Dendritic cell treated with granulocyte-macrophage colony-stimulating factor and Interleukin-4, amounts not matched to agents 40 ng/mL and 50 ng/mL, for 4 days (primary cell): Measurements from ENCODE around the gene SGTA.
A peak's percentile ranks its signal among the peaks of the same experiment; 100 is the strongest.
"Not testable (repeated sequence)": the region's sequence is repeated elsewhere in the genome, so short reads cannot be mapped to it uniquely, and the experiment has no call there.

Source experiments
- H3K27ac Mint-ChIP-seq: one replicate; pipeline ENCODE4 v1.8.0; 2022; ENCODE audit warnings: mild to moderate bottlenecking, mixed read lengths
- H3K27me3 Mint-ChIP-seq: one replicate; pipeline ENCODE4 v1.8.0; 2022; ENCODE audit warnings: mild to moderate bottlenecking, mixed read lengths
- H3K36me3 Mint-ChIP-seq: one replicate; pipeline ENCODE4 v1.8.0; 2022; ENCODE audit warnings: low read depth, mixed read lengths
- H3K4me1 Mint-ChIP-seq: one replicate; pipeline ENCODE4 v1.8.0; 2022; ENCODE audit warnings: low read depth, mixed read lengths
- H3K4me3 Mint-ChIP-seq: one replicate; pipeline ENCODE4 v1.8.0; 2022; ENCODE audit warnings: mild to moderate bottlenecking, moderate library complexity, mixed read lengths
- H3K9me3 Mint-ChIP-seq: one replicate; pipeline ENCODE4 v1.8.0; 2022; ENCODE audit warnings: mixed read lengths
- intact Hi-C: fragments of 100-400 bp; cut with micrococcal nuclease; formaldehyde crosslinking; loops from one replicate; pipeline ENCODE4 v1.15.0; 2022

SGTA gene

GRCh38 chr19:2793126-2793525, 10.1 kb upstream of the SGTA start:
- Mint-ChIP-seq H3K4me3 (no peak overlapping the region), H3K36me3 (peaks cover 86% of the 10 kb centered on the region), H3K27me3 (no peaks in the 10 kb centered on the region), H3K27ac (no peak overlapping the region), H3K9me3 (no peaks in the 10 kb centered on the region), H3K4me1 (peaks cover 11% of the 10 kb centered on the region)
- intact Hi-C loops = no loop called here

- intact Hi-C loops, H3K27me3 Mint-ChIP-seq, H3K9me3 Mint-ChIP-seq, H3K4me3 Mint-ChIP-seq, H3K27ac Mint-ChIP-seq: not testable (repeated sequence)
- H3K4me1 Mint-ChIP-seq = peaks cover 11% of the 10 kb centered on the region
- peaks cover 81% of the 10 kb centered on the region for H3K36me3 Mint-ChIP-seq
These were observed 9.6 kb upstream of the SGTA start for GRCh38 chr19:2792666-2793065.

- Mint-ChIP-seq H3K27me3 (no peaks in the 10 kb centered on the region), H3K4me3 (no peak overlapping the region), H3K4me1 (peaks cover 16% of the 10 kb centered on the region), H3K27ac (no peak overlapping the region), H3K9me3 (no peaks in the 10 kb centered on the region), H3K36me3 (peaks cover 74% of the 10 kb centered on the region)
- intact Hi-C loops = no loop called here
These were observed 8.8 kb upstream of the SGTA start for GRCh38 chr19:2791876-2792275.

GRCh38 chr19:2791440-2791839, 8.4 kb upstream of the SGTA start:
- Mint-ChIP-seq H3K9me3 (no peaks in the 10 kb centered on the region), H3K4me1 (peaks cover 15% of the 10 kb centered on the region), H3K27ac (no peak overlapping the region), H3K4me3 (no peak overlapping the region), H3K36me3 (peaks cover 69% of the 10 kb centered on the region), H3K27me3 (no peaks in the 10 kb centered on the region)
- intact Hi-C loops = no loop called here

GRCh38 chr19:2790557-2791271, 7.6 kb upstream of the SGTA start:
- peaks cover 22% of the 10 kb centered on the region for H3K4me1 Mint-ChIP-seq
- no peaks in the 10 kb centered on the region for H3K27me3 Mint-ChIP-seq
- no peak overlapping the region for H3K27ac Mint-ChIP-seq
- no peak overlapping the region for H3K4me3 Mint-ChIP-seq
- peaks cover 62% of the 10 kb centered on the region for H3K36me3 Mint-ChIP-seq
- intact Hi-C loops = no loop called here
- no peaks in the 10 kb centered on the region for H3K9me3 Mint-ChIP-seq

- H3K4me3 Mint-ChIP-seq = no peak overlapping the region
- H3K9me3 Mint-ChIP-seq = no peaks in the 10 kb centered on the region
- no peak overlapping the region for H3K27ac Mint-ChIP-seq
- intact Hi-C loops = no loop called here
- peaks cover 24% of the 10 kb centered on the region for H3K4me1 Mint-ChIP-seq
- H3K36me3 Mint-ChIP-seq = peaks cover 57% of the 10 kb centered on the region
- H3K27me3 Mint-ChIP-seq = no peaks in the 10 kb centered on the region
These were observed 7.1 kb upstream of the SGTA start for GRCh38 chr19:2790194-2790556.

- no peak overlapping the region for H3K27ac Mint-ChIP-seq
These were observed 5.2 kb upstream of the SGTA start for GRCh38 chr19:2788237-2788636.

GRCh38 chr19:2787115-2787514, 4.0 kb upstream of the SGTA start:
- H3K36me3 Mint-ChIP-seq = peaks cover 40% of the 10 kb centered on the region
- H3K9me3 Mint-ChIP-seq = no peaks in the 10 kb centered on the region
- intact Hi-C loops = no loop called here
- H3K27ac Mint-ChIP-seq = no peak overlapping the region
- H3K27me3 Mint-ChIP-seq = no peaks in the 10 kb centered on the region
- no peak overlapping the region for H3K4me3 Mint-ChIP-seq
- peaks cover 40% of the 10 kb centered on the region for H3K4me1 Mint-ChIP-seq

More at GRCh38 chr19:2788237-2788636, 5.2 kb upstream of the SGTA start:
- no peaks in the 10 kb centered on the region for H3K27me3 Mint-ChIP-seq
- no peak overlapping the region for H3K4me3 Mint-ChIP-seq
- intact Hi-C loops = no loop called here
- H3K9me3 Mint-ChIP-seq = no peaks in the 10 kb centered on the region
- peaks cover 34% of the 10 kb centered on the region for H3K4me1 Mint-ChIP-seq
- peaks cover 38% of the 10 kb centered on the region for H3K36me3 Mint-ChIP-seq

- Mint-ChIP-seq H3K4me3 (peak within 1 kb of the TSS; percentile 91), H3K27ac (peak within 1 kb of the TSS; percentile 74), H3K9me3 (no peaks in the 10 kb centered on the region), H3K36me3 (peaks cover 28% of the 10 kb centered on the region), H3K27me3 (no peaks in the 10 kb centered on the region), H3K4me1 (peaks cover 57% of the 10 kb centered on the region)
- intact Hi-C loops = loop anchor here (1.0 kb wide), 1 partner anchor 45 kb away; the partner anchor contains the start of gene SLC39A3
These were observed 2.3 kb upstream of the SGTA start, which contains the start of gene THOP1 for GRCh38 chr19:2785244-2785997. TSS of gene THOP1 (plus strand) at chr19:2785503. CDS start at chr19:2785663, 160 bp downstream.

- Mint-ChIP-seq H3K27me3 (no peaks in the 10 kb centered on the region), H3K4me1 (peaks cover 56% of the 10 kb centered on the region)
- intact Hi-C loops = loop anchor here (1.0 kb wide), 1 partner anchor 8 kb away; no protein-coding TSS in a partner anchor
These were observed 690 bp upstream of the SGTA start for GRCh38 chr19:2783781-2784145.

GRCh38 chr19:2782329-2782935, 641 bp downstream of the SGTA start:
- H3K27me3 Mint-ChIP-seq = no peaks in the 10 kb centered on the region
- H3K4me1 Mint-ChIP-seq = peaks cover 56% of the 10 kb centered on the region
- H3K4me3 Mint-ChIP-seq = peak overlapping the region; percentile 90
- H3K36me3 Mint-ChIP-seq = peaks cover 40% of the 10 kb centered on the region
- H3K9me3 Mint-ChIP-seq = no peaks in the 10 kb centered on the region
- intact Hi-C loops = no loop called here
- peak overlapping the region; percentile 90 for H3K27ac Mint-ChIP-seq

More at GRCh38 chr19:2783781-2784145, 690 bp upstream of the SGTA start:
- Mint-ChIP-seq H3K9me3 (no peaks in the 10 kb centered on the region), H3K36me3 (peaks cover 27% of the 10 kb centered on the region), H3K4me3 (peak overlapping the region; percentile 90), H3K27ac (peak overlapping the region; percentile 90)

GRCh38 chr19:2780284-2780683, 2.8 kb downstream of the SGTA start:
- Mint-ChIP-seq H3K27me3 (no peaks in the 10 kb centered on the region), H3K27ac (peak overlapping the region; percentile 24), H3K9me3 (no peaks in the 10 kb centered on the region), H3K4me3 (no peak overlapping the region), H3K36me3 (peaks cover 47% of the 10 kb centered on the region), H3K4me1 (peaks cover 63% of the 10 kb centered on the region)
- intact Hi-C loops = no loop called here

GRCh38 chr19:2779121-2779740, 3.8 kb downstream of the SGTA start:
- Mint-ChIP-seq H3K9me3 (no peaks in the 10 kb centered on the region), H3K4me1 (peaks cover 70% of the 10 kb centered on the region), H3K27me3 (no peaks in the 10 kb centered on the region), H3K36me3 (peaks cover 53% of the 10 kb centered on the region), H3K4me3 (no peak overlapping the region), H3K27ac (no peak overlapping the region)
- intact Hi-C loops = no loop called here
